ENCODE measurements around the gene GNA12.
"Not testable (repeated sequence)": the region's sequence is repeated elsewhere in the genome, so short reads cannot be mapped to it uniquely, and the experiment has no call there.

The GNA12 gene

GRCh38 chr7:2774935-2775334, 69.2 kb downstream of the GNA12 start:
- FAIRE-seq, result no peak

GRCh38 chr7:2774280-2774679, 69.8 kb downstream of the GNA12 start:
- no peak for FAIRE-seq

GRCh38 chr7:2773608-2774007, 70.5 kb downstream of the GNA12 start:
- no peak for FAIRE-seq

- FAIRE-seq, result no peak
Measured at GRCh38 chr7:2771274-2771731, 72.8 kb downstream of the GNA12 start.

GRCh38 chr7:2764621-2765020, 79.5 kb downstream of the GNA12 start:
- no peak for FAIRE-seq

- FAIRE-seq, result no peak
Measured at GRCh38 chr7:2763597-2763996, 80.5 kb downstream of the GNA12 start.

GRCh38 chr7:2761801-2762497, 82.2 kb downstream of the GNA12 start:
- FAIRE-seq, result no peak

- FAIRE-seq, result no peak
Measured at GRCh38 chr7:2761131-2761624, 82.9 kb downstream of the GNA12 start.

- FAIRE-seq, result peak; percentile 82
Measured at GRCh38 chr7:2760098-2760889, 83.8 kb downstream of the GNA12 start.

GRCh38 chr7:2759736-2760097, 84.4 kb downstream of the GNA12 start:
- FAIRE-seq, result no peak

- FAIRE-seq, result no peak
Measured at GRCh38 chr7:2758673-2759616, 85.2 kb downstream of the GNA12 start.

GRCh38 chr7:2757904-2758672, 86.0 kb downstream of the GNA12 start:
- FAIRE-seq, result peak; percentile 88

- FAIRE-seq, result no peak
Measured at GRCh38 chr7:2757361-2757903, 86.7 kb downstream of the GNA12 start.

GRCh38 chr7:2755531-2755930, 88.6 kb downstream of the GNA12 start:
- no peak for FAIRE-seq

GRCh38 chr7:2754912-2755311, 89.2 kb downstream of the GNA12 start:
- FAIRE-seq, result no peak

- FAIRE-seq, result no peak
Measured at GRCh38 chr7:2754086-2754485, 90.0 kb downstream of the GNA12 start.

GRCh38 chr7:2753148-2753547, 91.0 kb downstream of the GNA12 start:
- no peak for FAIRE-seq

GRCh38 chr7:2751086-2751485, 93.0 kb downstream of the GNA12 start:
- no peak for FAIRE-seq

- no peak for FAIRE-seq
Measured at GRCh38 chr7:2750004-2750407, 94.1 kb downstream of the GNA12 start.

GRCh38 chr7:2748684-2749083, 95.4 kb downstream of the GNA12 start:
- not testable (repeated sequence) for FAIRE-seq

GRCh38 chr7:2743523-2744185, 100.5 kb downstream of the GNA12 start:
- FAIRE-seq, result not testable (repeated sequence)
